GM12891 (cell line): ENCODE results near the gene ABL1.

ENCODE experiments used
- POLR2A ChIP-seq: IDR thresholded peaks from 2 replicates; pipeline ENCODE4 v1.6.1; 2011; ENCODE audit warnings: low read depth, low read length, control low read depth
- SPI1 ChIP-seq: IDR thresholded peaks from 2 replicates; pipeline ENCODE4 v1.6.1; 2011; ENCODE audit warnings: low read depth, low read length, control low read depth
- TAF1 ChIP-seq: IDR thresholded peaks from 2 replicates; pipeline ENCODE4 v1.6.1; 2011; ENCODE audit warnings: low read depth, low read length, control low read depth

- no peak for TF ChIP-seq SPI1
- TF ChIP-seq TAF1 = no peak
- TF ChIP-seq POLR2A = no peak
Measured at GRCh38 chr9:130919559-130920145, 84.6 kb downstream of the ABL1 start.
